Measurements from ENCODE around the gene HIF1A. TPM values are rescaled to one million over a fixed set of nuclear protein-coding genes. Genes with fewer than 3 reads are reported as not detected.

Gene HIF1A
- total RNA-seq, 4 donors from 2014 or later: 50.0 to 137 (median 83.0) TPM

- no peaks in the 10 kb centered on the region for H3K27me3 ChIP-seq
- TF ChIP-seq POLR2A (IDR thresholded peaks at IDR 0.05) (no peak), CTCF (IDR thresholded peaks at IDR 0.05) (no peak)
- intact Hi-C loops (cut with DNase I; ENCODE audit: low total_unique reads): no loop called here
- H3K36me3 ChIP-seq: no peaks in the 10 kb centered on the region
- no peak overlapping the region for H3K27ac ChIP-seq
- peaks cover 0 to 11% of the 10 kb centered on the region in 2 donors for H3K4me1 ChIP-seq
- H3K9me3 ChIP-seq: no peaks in the 10 kb centered on the region
- H3K4me3 ChIP-seq: no peak overlapping the region
- no peak for DNase-seq
Observed at GRCh38 chr14:61710853-61711817, 15.8 kb downstream of the HIF1A start.

- H3K4me1 ChIP-seq: peaks cover 0 to 11% of the 10 kb centered on the region in 2 donors
Observed at GRCh38 chr14:61712137-61712536, 16.8 kb downstream of the HIF1A start.

GRCh38 chr14:61713724-61714437 is 18.6 kb downstream of the HIF1A start:
- no peak for DNase-seq
- peaks cover 0 to 11% of the 10 kb centered on the region in 2 donors for H3K4me1 ChIP-seq
- intact Hi-C loops (cut with DNase I; ENCODE audit: low total_unique reads): no loop called here
- H3K27ac ChIP-seq: no peak overlapping the region
- H3K36me3 ChIP-seq: no peaks in the 10 kb centered on the region
- H3K4me3 ChIP-seq: no peak overlapping the region
- H3K9me3 ChIP-seq: no peaks in the 10 kb centered on the region
- TF ChIP-seq CTCF (IDR thresholded peaks at IDR 0.05) (no peak), POLR2A (IDR thresholded peaks at IDR 0.05) (no peak)
- no peaks in the 10 kb centered on the region for H3K27me3 ChIP-seq

More at GRCh38 chr14:61712137-61712536, 16.8 kb downstream of the HIF1A start:
- TF ChIP-seq POLR2A (IDR thresholded peaks at IDR 0.05): no peak
- H3K27ac ChIP-seq: no peak overlapping the region
- H3K36me3 ChIP-seq: no peaks in the 10 kb centered on the region
- H3K9me3 ChIP-seq: no peaks in the 10 kb centered on the region
- intact Hi-C loops (cut with DNase I; ENCODE audit: low total_unique reads): no loop called here
- no peak overlapping the region for H3K4me3 ChIP-seq
- no peak for DNase-seq
- H3K27me3 ChIP-seq: no peaks in the 10 kb centered on the region

- TF ChIP-seq POLR2A (IDR thresholded peaks at IDR 0.05) (no peak), CTCF (IDR thresholded peaks at IDR 0.05) (no peak)
- H3K27ac ChIP-seq: no peak overlapping the region
- no peak overlapping the region for H3K4me3 ChIP-seq
- H3K4me1 ChIP-seq: peaks cover 0 to 8% of the 10 kb centered on the region in 2 donors
- H3K9me3 ChIP-seq: no peaks in the 10 kb centered on the region
- H3K36me3 ChIP-seq: no peaks in the 10 kb centered on the region
- intact Hi-C loops (cut with DNase I; ENCODE audit: low total_unique reads): no loop called here
- no peaks in the 10 kb centered on the region for H3K27me3 ChIP-seq
- no peak for DNase-seq
Observed at GRCh38 chr14:61716956-61717355, 21.6 kb downstream of the HIF1A start.

- H3K27ac ChIP-seq: no peak overlapping the region
- H3K9me3 ChIP-seq: no peaks in the 10 kb centered on the region
- H3K27me3 ChIP-seq: no peaks in the 10 kb centered on the region
- peaks cover 0 to 5% of the 10 kb centered on the region in 2 donors for H3K4me1 ChIP-seq
- H3K36me3 ChIP-seq: no peaks in the 10 kb centered on the region
- intact Hi-C loops (cut with DNase I; ENCODE audit: low total_unique reads): no loop called here
- H3K4me3 ChIP-seq: no peak overlapping the region
- TF ChIP-seq CTCF (IDR thresholded peaks at IDR 0.05): no peak
- no peak for TF ChIP-seq POLR2A (IDR thresholded peaks at IDR 0.05)
- DNase-seq: no peak
Observed at GRCh38 chr14:61718039-61718438, 22.7 kb downstream of the HIF1A start.

Data from uterus (tissue), 4 donors.